GM19099 (cell line): ENCODE results near the gene UFD1.
A peak's percentile ranks its signal among the peaks of the same experiment; 100 is the strongest.

Source experiments
- POLR2A ChIP-seq: IDR thresholded peaks from 3 replicates; pipeline ENCODE4 v1.6.1; 2011; ENCODE audit warnings: low read depth; ENCODE audit not compliant: insufficient read length; ENCODE audit errors: extremely low read depth

The UFD1 gene, protein sequence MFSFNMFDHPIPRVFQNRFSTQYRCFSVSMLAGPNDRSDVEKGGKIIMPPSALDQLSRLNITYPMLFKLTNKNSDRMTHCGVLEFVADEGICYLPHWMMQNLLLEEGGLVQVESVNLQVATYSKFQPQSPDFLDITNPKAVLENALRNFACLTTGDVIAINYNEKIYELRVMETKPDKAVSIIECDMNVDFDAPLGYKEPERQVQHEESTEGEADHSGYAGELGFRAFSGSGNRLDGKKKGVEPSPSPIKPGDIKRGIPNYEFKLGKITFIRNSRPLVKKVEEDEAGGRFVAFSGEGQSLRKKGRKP

DNA sequence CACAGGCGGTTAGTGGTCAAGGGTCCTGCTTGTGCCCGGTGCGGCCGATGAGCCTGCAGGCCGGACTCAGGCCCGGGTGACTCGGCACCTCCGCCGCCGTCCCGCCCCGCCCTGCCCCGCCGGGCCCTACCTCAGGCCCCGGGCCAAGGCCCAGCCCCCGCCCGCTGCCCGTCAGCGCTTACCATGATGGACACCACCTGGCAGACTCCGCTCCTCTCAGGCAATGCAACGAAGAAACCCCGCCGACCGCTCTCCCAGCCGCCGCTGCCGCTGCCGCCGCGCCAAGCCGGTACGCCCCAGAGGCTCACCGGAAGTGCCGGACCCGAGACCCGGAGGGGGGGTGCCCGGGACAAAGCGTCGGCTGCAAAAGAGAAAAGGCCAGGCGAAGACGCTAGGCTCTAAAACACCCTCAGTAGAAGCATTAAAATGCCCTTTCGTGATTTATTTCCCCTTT is at the start of gene UFD1:
UFD1 (minus strand) TSS at position 293 of the 454 bp plus-strand sequence; CDS start at position 185, 108 bp downstream.
- TF ChIP-seq POLR2A = peak; percentile 65

DNA sequence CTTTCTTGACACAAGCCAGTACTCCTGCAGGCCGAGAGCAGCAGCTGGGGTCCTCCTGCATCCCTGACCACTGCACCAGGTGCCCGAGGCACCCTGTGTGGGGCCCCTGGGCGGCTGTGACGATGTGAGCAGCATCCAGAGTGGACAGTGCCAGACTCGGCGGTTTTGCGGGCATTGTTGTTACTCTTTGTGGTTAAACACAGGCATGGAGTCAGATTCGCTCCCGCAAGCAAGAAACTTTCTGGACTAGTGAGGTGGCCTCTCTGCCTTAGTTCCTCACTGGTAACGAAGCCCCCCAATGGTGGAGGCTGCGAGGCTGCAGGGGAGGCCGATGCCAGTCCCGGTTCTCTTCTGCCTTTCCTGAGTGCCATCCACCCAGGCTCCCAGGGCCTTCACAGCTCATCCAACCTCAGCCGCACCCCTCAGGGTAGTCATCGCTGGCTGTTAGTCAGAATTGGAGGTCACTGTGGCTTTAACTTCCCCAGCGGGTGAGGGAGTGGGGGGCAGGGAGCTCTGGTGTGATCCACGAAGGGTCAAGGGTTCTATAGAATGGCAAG is 48.9 kb upstream of the UFD1 start:
- no peak for TF ChIP-seq POLR2A

DNA sequence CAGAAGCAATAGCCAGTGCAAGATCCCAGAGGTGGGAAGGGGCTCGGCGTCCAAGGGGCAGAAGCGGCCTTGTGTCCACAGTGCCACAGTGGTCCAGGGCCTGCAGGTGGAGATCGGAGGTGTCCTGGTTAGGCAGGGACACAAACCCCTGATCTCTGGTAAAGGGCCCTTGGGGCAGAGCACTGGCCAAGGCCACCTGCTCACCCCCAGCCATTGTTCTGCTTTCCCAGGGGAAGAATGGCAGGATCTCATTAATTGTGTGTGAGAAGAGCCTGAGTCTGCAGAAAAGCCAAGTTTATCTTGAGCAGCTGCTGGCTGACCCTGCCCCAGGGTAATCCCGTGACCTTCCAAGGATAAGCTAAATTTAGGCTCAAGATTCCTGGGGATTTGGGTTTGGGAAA is 48.3 kb upstream of the UFD1 start:
- TF ChIP-seq POLR2A = no peak

DNA sequence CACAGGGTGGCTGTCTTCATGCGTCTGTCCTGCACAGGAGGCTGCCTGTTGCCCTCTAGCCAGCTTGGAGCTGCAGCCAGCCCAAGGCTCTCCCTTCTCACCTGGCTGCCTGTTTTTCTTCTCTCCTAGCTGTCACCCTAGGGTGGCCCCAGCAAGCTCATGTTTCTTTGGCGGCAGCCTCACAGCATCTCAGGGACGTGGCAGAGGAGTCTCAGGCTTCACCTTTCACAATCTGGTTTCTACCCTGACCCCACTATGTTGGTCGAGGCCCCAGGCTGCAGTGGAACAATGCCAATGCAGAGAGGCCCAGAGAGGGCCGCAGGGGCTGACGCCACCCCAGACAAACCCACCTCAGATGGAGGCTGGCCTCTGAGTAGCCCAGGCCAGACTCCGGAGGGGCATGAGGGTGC is 47.7 kb upstream of the UFD1 start:
- no peak for TF ChIP-seq POLR2A

DNA sequence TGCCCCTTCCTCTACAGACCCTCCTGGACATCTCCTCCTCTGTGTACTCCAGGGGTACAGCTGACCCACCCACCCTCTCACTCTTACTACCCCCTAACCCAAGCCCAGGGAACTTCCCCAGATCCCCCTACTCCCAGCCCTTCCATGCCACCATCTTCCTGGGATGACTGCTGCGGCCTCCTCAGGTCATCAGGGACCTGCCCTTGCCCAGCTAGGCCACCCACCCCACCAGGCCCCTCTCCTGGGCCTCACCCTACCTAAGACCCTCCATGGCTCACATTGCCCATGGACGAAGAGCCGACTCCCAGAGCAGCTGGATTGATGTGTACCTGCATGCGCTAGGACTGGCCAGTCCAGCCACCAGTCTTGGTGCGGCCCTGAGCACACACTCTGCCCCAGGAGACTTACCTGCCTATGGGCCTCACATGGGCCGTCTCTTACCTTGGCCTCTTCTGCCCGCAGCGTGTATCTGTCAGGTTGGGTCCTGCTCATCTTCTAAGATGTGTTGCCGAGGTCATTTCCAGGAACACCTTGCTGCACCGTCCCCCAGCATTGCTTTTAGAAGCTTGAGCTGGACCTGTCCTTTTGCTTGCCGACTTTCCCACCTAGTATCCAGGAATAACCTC is 47.2 kb upstream of the UFD1 start:
- TF ChIP-seq POLR2A = no peak

DNA sequence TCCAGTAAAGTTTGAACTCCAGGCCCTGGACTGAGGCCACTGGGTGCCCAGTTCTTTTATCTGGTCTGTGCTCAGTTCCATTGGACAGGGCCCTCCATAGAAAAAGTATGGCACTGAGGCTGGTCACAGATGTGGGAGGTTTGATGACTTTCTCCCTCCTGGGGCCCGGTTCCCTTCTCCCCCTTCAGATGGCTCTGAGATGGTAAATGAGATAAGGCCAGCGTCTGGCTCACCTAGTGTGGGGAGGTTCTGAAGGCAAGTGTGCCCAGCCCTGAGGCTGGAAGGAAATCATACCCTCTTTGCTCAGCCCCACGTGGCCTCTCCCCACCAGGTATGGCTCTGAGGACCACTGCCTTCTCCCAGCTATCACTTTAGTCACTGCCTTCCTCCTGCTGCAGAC is 46.7 kb upstream of the UFD1 start:
- TF ChIP-seq POLR2A = no peak

DNA sequence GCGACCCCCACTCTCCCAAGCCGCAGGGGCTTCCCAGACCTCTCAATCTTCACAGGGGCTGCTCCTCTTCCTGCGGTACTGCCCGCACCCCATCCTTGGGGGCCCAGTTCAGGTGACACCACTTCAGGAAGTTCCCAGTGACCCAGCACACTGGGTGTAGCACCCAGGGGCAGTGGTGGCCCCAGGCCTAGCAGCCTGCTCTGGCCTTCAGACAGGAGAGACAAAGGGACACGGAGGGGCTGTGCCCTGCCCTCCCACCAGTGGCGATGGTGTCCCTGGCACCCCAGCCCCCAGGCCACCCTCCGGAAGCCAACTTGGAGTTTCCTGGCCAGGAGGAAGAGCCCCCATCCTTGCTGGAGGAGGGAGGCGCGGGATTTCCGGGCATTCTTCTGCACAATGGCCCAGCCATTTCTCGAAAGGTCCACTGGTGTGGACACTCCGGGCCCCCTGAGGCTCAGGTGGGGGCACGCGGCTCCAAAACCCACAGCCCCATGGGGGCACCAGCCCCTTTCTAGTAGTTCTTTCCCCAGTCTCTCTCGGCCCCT is 46.2 kb upstream of the UFD1 start:
- no peak for TF ChIP-seq POLR2A

DNA sequence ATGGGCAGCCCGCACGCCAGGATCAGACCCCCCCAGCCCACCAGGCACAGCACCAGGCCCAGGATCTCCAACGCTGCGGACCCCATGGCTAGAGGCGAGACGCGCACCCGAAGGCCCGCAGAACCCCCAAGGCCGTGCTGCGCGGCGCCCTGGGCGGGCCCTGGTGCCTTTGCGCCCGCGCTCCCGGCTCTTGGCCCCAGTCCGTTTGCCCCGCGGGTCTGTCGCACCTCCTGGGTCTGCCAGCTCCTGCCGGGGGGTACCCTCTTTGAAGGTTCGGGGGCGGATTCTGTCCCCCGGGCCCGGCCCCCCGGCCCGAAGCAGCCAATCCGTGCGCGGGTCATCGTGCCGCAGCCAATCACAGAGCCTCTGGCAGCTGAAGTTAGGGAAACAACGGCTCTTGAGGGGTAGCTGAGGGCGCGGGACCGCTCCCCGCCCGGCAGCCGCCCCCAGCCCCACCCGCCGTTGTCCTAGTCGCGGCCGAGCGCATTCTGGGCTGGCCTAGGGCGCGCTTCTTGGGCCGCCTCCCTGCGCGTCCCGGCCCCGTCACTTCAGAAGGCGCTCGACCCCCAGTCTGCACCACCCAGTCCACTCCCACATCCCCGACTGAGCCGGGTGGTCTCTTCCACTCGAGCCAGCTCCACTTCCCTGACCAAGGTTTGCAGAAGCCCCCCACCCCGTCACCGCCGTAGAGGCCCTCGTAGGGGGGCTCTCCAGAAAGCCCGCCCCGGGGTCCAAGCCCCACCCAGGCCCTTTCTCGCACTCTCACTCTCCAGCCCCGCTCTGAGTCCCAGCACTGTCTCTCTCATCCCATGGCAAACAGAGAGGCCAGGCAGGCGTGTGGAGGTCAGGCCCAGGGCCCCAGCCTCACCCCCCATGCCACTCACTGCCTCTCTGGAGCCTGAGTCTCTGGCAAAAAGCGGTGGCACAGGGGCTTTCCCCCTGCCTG is 45.5 kb upstream of the UFD1 start, which contains the start of gene CLDN5:
CLDN5 (minus strand) TSS at position 241 of the 946 bp plus-strand sequence; CDS start at position 86, 155 bp downstream.
- no peak for TF ChIP-seq POLR2A

DNA sequence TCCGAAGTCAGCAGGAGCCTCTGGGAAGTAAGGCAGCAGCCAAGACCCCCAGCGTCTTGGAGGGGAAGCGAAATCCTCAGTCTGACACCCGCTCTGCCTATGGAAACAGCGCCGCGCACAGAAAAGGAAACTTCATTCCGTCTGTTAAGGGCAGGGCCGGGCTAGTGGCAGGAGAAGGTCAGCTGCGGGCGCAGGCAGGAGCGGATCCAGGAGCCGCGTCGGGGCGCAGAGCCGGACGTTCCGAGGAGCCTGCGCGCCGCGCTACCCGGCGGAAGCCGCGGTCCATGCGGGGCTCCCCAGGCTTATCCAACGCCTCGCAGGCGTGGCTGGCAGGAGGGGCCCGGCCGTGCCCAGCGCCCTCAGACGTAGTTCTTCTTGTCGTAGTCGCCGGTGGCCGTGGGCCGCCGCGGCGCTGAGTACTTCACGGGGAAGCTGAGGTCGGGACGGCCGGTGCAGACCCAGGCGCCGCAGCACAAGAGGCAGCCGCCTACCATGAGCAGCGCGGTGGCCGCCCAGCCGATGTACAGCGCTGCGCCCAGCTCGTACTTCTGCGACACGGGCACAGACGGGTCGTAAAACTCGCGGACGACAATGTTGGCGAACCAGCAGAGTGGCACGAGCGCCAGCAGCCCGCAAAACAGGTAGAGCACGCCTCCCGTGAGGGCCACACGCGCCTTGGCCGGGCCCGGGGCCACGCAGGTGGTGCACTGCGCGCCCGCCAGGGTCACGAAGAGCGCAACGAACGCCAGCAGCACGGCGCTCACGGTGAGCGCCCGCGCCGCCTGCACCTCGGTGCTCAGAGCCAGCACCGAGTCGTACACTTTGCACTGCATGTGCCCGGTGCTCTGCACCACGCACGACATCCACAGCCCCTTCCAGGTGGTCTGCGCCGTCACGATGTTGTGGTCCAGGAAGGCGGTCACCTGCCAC is 44.5 kb upstream of the UFD1 start:
- TF ChIP-seq POLR2A = no peak

DNA sequence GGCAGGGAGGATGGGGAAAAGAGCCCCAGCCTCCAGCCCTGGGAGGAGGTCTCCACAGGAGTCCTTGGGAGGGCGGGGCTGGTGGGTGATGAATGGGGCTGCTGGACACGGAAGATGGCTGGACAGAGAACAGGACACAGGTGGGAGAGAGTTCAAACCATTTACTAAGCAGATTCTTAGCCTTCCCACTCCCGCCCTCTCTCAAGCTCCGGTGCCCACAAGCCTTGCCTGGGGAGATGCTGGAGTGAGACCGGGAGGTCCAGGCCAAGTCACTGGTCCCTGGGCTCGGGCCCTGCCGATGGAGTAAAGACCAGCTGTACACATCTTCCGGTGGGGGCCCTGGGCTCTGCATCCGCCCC is 43.9 kb upstream of the UFD1 start:
- no peak for TF ChIP-seq POLR2A

DNA sequence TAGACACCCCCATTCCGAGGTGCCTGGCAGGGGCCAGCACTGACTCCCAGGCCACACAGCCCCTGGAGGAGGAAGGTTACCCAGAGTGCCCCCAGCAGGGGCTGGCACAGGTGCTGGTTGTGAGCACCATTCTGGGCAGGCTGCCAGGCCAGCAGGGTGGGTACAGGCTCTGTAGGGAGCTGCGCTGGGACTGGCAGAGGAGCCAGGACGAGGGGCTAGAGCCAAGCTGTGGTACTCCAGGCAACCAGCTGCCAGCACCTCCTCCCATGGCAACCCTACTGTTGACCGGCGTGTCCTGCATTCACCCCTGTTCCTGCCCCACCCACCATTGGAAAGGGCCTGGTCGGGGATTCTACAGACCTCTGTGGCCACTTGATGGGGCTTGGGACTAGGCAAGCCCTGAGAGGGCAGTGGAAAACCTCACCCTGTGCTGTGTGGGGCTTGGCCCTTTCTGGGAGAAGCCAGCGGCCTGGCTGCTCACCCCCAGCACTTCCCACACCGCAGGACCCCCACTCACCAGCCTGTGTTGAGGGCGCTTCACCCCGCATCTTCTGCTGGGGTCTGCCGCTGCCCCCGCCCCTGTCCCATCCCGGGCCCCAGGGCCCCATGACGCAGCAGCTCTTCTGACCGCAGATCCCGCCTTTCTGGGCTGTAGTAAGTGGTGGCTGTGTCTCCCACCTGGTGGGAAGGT is 43.3 kb upstream of the UFD1 start:
- TF ChIP-seq POLR2A = no peak

DNA sequence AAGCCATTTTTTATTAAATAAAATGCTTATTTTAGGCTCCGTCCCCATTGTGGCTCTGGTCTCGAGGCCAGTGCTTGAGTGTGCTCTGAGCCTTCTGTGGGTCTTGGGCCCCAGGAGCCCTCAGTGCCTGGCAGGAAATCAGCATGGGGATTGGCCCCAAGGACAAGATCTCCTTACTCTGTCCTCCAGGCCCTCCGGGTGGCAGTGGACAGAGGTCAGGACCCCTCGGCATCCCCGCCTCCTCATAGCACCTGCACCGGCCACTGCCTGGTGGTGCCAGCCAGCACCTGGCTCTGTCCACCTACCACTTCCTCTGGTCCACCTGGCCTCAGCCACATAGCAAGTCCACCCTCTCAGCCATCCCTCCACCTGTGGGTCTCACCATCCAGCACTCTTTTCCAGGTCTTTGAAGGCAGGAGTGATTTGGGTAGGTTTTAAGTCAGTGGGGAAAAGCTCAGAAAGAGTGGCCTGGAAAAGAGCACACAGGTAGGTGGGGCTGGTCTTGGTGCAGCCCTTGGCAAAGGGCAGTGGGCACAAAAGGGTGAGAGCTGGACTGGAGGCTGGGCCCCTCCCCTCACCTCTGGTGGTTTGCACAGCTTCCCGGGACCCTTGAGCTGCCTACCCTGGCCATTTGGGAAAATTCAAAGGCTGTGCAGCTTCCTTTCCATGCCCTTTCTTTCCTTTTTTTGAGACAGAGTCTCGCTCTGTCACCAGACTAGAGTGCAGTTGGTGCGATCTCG is 41.7 kb upstream of the UFD1 start:
- no peak for TF ChIP-seq POLR2A
